ENCODE results near the gene RIPOR2. TPM values are rescaled to one million over a fixed set of nuclear protein-coding genes. Genes with fewer than 3 reads are reported as not detected.

Gene RIPOR2
- polyA plus RNA-seq, 3 donors = 154 to 181 (median 179) TPM

DNA sequence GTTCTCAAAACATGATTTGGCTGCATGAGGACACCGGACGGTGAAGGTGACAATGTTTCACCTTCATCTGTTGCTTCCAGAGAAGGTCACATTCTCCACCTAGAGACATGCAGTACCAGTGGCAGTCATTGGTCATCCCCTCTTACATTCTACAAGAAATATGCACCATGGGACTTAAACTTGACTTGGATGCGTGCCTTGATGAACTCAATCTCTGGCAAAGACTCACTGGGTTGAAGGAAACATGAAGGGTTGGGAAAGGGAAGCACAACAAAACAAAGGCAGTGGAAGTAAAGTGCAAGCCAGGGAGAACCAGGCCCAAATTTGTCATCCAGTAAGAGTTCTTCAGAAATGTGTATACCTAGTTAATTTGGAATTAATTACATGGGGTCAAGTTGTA, 97.7 kb downstream of the RIPOR2 start:
- no peak overlapping the region for H3K4me3 ChIP-seq (replicated peaks in 1 of 3; ENCODE audit: low read depth in 2 of 3, low read length in 3 of 3)
- H3K27ac ChIP-seq (ENCODE audit: low read depth in 1 of 2, low read length in 2 of 2) = no peak overlapping the region
- H3K4me2 ChIP-seq (replicated peaks; ENCODE audit: extremely low read depth, low read length, poor library complexity, severe bottlenecking) = no peak overlapping the region
- Mint-ChIP-seq H3K36me3 (peaks cover 88 to 96% of the 10 kb centered on the region in 2 donors), H3K4me1 (no peaks in the 10 kb centered on the region), H3K4me3 (no peak overlapping the region), H3K9me3 (no peaks in the 10 kb centered on the region), H3K27me3 (ENCODE audit: low read depth in 3 of 3) (no peaks in the 10 kb centered on the region), H3K27ac (peak overlapping the region in 3 of 7 donors; percentile 2 to 75 (median 8))
- H3K36me3 ChIP-seq (replicated peaks in 1 of 2; ENCODE audit: control insufficient read depth in 1 of 2, insufficient read depth in 2 of 2, low read length in 2 of 2) = peaks cover 86 to 100% of the 10 kb centered on the region in 2 donors
- TF ChIP-seq, protein P1, sequence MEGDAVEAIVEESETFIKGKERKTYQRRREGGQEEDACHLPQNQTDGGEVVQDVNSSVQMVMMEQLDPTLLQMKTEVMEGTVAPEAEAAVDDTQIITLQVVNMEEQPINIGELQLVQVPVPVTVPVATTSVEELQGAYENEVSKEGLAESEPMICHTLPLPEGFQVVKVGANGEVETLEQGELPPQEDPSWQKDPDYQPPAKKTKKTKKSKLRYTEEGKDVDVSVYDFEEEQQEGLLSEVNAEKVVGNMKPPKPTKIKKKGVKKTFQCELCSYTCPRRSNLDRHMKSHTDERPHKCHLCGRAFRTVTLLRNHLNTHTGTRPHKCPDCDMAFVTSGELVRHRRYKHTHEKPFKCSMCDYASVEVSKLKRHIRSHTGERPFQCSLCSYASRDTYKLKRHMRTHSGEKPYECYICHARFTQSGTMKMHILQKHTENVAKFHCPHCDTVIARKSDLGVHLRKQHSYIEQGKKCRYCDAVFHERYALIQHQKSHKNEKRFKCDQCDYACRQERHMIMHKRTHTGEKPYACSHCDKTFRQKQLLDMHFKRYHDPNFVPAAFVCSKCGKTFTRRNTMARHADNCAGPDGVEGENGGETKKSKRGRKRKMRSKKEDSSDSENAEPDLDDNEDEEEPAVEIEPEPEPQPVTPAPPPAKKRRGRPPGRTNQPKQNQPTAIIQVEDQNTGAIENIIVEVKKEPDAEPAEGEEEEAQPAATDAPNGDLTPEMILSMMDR (IDR thresholded peaks at IDR 0.05) = no peak
- 94% methylated on average over 3 of the region's 3 CpGs for WGBS (ENCODE audit: insufficient coverage)
- H3K9me3 ChIP-seq (replicated peaks in 1 of 2; ENCODE audit: control insufficient read depth in 1 of 2, insufficient read depth in 1 of 2, low read length in 2 of 2) = no peaks in the 10 kb centered on the region
- no peaks in the 10 kb centered on the region for H3K4me1 ChIP-seq (ENCODE audit: control insufficient read depth in 1 of 2, insufficient read depth in 2 of 2, low read length in 2 of 2)
- no peaks in the 10 kb centered on the region for H3K27me3 ChIP-seq (ENCODE audit: control insufficient read depth in 2 of 2, insufficient read depth in 2 of 2, low read length in 2 of 2)
- DNase-seq = no peak
- peaks cover 11% of the 10 kb centered on the region for H3K79me2 ChIP-seq (ENCODE audit: insufficient read depth, low read length)
- H2AFZ ChIP-seq (ENCODE audit: insufficient read depth, low read depth, low read length, poor library complexity, severe bottlenecking) = no peak overlapping the region
- H4K20me1 ChIP-seq (ENCODE audit: insufficient read depth, low read length) = peaks cover 100% of the 10 kb centered on the region
- intact Hi-C loops (cut with micrococcal nuclease) = no loop called here
- no peak overlapping the region for H3K9ac ChIP-seq (ENCODE audit: insufficient read depth, low read length, poor library complexity, severe bottlenecking)

DNA sequence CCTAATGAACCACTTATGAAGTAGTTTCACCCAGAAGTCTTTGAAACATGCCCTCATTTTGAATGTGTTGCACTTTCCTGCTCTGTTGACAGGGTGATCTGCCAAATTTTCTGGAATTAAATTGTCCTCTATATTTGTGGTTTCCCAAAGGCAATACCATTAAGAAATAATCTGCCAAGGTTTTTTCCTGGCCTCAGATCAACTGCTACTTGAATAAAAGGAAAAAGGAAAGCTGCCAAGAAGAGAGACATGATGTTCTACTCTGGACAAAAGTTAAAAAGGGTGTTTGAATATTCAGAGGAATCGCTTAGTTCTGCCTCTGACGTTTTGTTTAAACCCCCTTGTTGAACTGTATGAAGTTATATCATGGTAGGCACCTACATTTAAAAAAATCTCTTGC, 99.7 kb downstream of the RIPOR2 start:
- Histone ChIP-seq H2AFZ (ENCODE audit: insufficient read depth, low read depth, low read length, poor library complexity, severe bottlenecking) (no peak overlapping the region), H4K20me1 (ENCODE audit: insufficient read depth, low read length) (peaks cover 100% of the 10 kb centered on the region), H3K4me1 (ENCODE audit: control insufficient read depth in 1 of 2, insufficient read depth in 2 of 2, low read length in 2 of 2) (no peaks in the 10 kb centered on the region), H3K79me2 (ENCODE audit: insufficient read depth, low read length) (peaks cover 4% of the 10 kb centered on the region), H3K9ac (ENCODE audit: insufficient read depth, low read length, poor library complexity, severe bottlenecking) (no peak overlapping the region), H3K27ac (ENCODE audit: low read depth in 1 of 2, low read length in 2 of 2) (peak overlapping the region in 1 of 2 donors; percentile 32), H3K36me3 (replicated peaks in 1 of 2; ENCODE audit: control insufficient read depth in 1 of 2, insufficient read depth in 2 of 2, low read length in 2 of 2) (peaks cover 86 to 100% of the 10 kb centered on the region in 2 donors), H3K9me3 (replicated peaks in 1 of 2; ENCODE audit: control insufficient read depth in 1 of 2, insufficient read depth in 1 of 2, low read length in 2 of 2) (no peaks in the 10 kb centered on the region), H3K4me3 (replicated peaks in 1 of 3; ENCODE audit: low read depth in 2 of 3, low read length in 3 of 3) (no peak overlapping the region), H3K27me3 (ENCODE audit: control insufficient read depth in 2 of 2, insufficient read depth in 2 of 2, low read length in 2 of 2) (no peaks in the 10 kb centered on the region), H3K4me2 (replicated peaks; ENCODE audit: extremely low read depth, low read length, poor library complexity, severe bottlenecking) (no peak overlapping the region)
- H3K4me3 Mint-ChIP-seq = no peak overlapping the region
- DNase-seq = no peak
- TF ChIP-seq, protein P1 (IDR thresholded peaks at IDR 0.05) = no peak
- H3K4me1 Mint-ChIP-seq = no peaks in the 10 kb centered on the region
- intact Hi-C loops (cut with micrococcal nuclease) = no loop called here
- peak overlapping the region in 3 of 7 donors; percentile 27 to 69 (median 37) for H3K27ac Mint-ChIP-seq
- WGBS (ENCODE audit: insufficient coverage) = no CpG with 5 or more reads among the region's 2 CpGs
- H3K36me3 Mint-ChIP-seq = peaks cover 89 to 96% of the 10 kb centered on the region in 2 donors
- H3K27me3 Mint-ChIP-seq (ENCODE audit: low read depth in 3 of 3) = no peaks in the 10 kb centered on the region
- no peaks in the 10 kb centered on the region for H3K9me3 Mint-ChIP-seq

Measured in CD14-positive monocyte (primary cell).